Peyer's patch (tissue), 4 donors: Measurements from ENCODE around the gene NIT1.

ENCODE experiments used
- CTCF ChIP-seq, 6 experiments: fragments of 450-650 bp in 4 of 6; fragments of 200-600 bp in 2 of 6; sonication (generic) in 1 of 6; IDR thresholded peaks; one replicate each; pipeline ENCODE4 v1.5.1; 2017 to 2019; ENCODE audit warnings: antibody characterized with exemption in 6 of 6, mild to moderate bottlenecking in 3 of 6, moderate library complexity in 1 of 6
- POLR2A ChIP-seq, 2 donors: fragments of 450-650 bp; IDR thresholded peaks; one replicate each; pipeline ENCODE4 v1.5.1; 2017; ENCODE audit warnings: antibody characterized with exemption in 2 of 2, mild to moderate bottlenecking in 2 of 2, moderate library complexity in 2 of 2

GRCh38 chr1:161164901-161165610, 47.2 kb downstream of the NIT1 start:
- TF ChIP-seq CTCF (IDR thresholded peaks at IDR 0.05), result no peak
- TF ChIP-seq POLR2A (IDR thresholded peaks at IDR 0.05), result no peak
